Vagina (tissue), 2 donors: Measurements from ENCODE around the gene IGHMBP2.

Experiments
- CTCF ChIP-seq, 3 experiments: fragments of 450-650 bp in 2 of 3; fragments of 200-600 bp in 1 of 3; sonication (generic) in 1 of 3; IDR thresholded peaks; one replicate each; pipeline ENCODE4 v1.5.1; 2017 to 2019; ENCODE audit warnings: antibody characterized with exemption in 3 of 3, mild to moderate bottlenecking in 2 of 3, moderate library complexity in 2 of 3
- POLR2A ChIP-seq, 2 donors: fragments of 450-650 bp; IDR thresholded peaks; one replicate each; pipeline ENCODE4 v1.6.1; 2017; ENCODE audit warnings: antibody characterized with exemption in 2 of 2, mild to moderate bottlenecking in 2 of 2, moderate library complexity in 2 of 2
- POLR2AphosphoS5 ChIP-seq, 2 donors: sonication (generic); formaldehyde crosslinking; IDR thresholded peaks; one replicate each; pipeline ENCODE4 v1.9.0; 2017; ENCODE audit warnings: antibody characterized with exemption in 2 of 2, mild to moderate bottlenecking in 2 of 2, low read depth in 1 of 2; ENCODE audit not compliant: insufficient read depth in 1 of 2

- TF ChIP-seq CTCF (IDR thresholded peaks at IDR 0.05) = no peak
- no peak for TF ChIP-seq POLR2A (IDR thresholded peaks at IDR 0.05)
- TF ChIP-seq POLR2AphosphoS5 (IDR thresholded peaks at IDR 0.05; ENCODE audit: insufficient read depth in 1 of 2, low read depth in 1 of 2) = no peak
These were observed 35.4 kb upstream of the IGHMBP2 start for GRCh38 chr11:68868221-68868835.
